Measurements from ENCODE around the gene ITPRIPL1.

ITPRIPL1 gene

GRCh38 chr2:96329456-96329855 is 4.3 kb downstream of the ITPRIPL1 start:
- TF ChIP-seq, protein P1, sequence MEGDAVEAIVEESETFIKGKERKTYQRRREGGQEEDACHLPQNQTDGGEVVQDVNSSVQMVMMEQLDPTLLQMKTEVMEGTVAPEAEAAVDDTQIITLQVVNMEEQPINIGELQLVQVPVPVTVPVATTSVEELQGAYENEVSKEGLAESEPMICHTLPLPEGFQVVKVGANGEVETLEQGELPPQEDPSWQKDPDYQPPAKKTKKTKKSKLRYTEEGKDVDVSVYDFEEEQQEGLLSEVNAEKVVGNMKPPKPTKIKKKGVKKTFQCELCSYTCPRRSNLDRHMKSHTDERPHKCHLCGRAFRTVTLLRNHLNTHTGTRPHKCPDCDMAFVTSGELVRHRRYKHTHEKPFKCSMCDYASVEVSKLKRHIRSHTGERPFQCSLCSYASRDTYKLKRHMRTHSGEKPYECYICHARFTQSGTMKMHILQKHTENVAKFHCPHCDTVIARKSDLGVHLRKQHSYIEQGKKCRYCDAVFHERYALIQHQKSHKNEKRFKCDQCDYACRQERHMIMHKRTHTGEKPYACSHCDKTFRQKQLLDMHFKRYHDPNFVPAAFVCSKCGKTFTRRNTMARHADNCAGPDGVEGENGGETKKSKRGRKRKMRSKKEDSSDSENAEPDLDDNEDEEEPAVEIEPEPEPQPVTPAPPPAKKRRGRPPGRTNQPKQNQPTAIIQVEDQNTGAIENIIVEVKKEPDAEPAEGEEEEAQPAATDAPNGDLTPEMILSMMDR (conservative IDR thresholded peaks at IDR 0.05; ENCODE audit: low read length), result no peak
- H3K4me3 ChIP-seq (ENCODE audit: low read length), result no peak overlapping the region
- DNase-seq (ENCODE audit: low read depth), result peak; percentile 75

DNA sequence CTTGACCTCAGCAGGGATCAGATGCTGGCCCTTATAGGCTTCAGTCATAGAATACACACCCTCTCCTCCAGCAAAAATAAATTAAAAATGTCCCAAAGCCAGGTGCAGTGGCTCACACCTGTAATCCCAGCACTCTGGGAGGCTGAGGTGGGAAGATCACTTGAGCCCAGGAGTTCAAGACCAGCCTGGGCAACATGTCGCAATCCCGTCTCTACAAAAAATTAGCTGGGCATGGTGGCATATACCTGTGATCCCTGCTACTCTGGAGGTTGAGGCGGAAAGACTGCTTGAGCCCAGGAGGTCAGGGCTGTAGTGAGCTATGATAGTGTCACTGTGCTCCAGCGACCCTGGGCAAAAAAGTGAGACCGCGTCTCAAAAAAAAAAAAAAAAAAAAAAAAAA is 4.8 kb downstream of the ITPRIPL1 start:
- no peak overlapping the region for H3K4me3 ChIP-seq (ENCODE audit: low read length)
- TF ChIP-seq, protein P1 (conservative IDR thresholded peaks at IDR 0.05; ENCODE audit: low read length), result no peak

GRCh38 chr2:96330407-96330806 is 5.3 kb downstream of the ITPRIPL1 start:
- DNase-seq (ENCODE audit: low read depth), result peak; percentile 79
- TF ChIP-seq, protein P1 (conservative IDR thresholded peaks at IDR 0.05; ENCODE audit: low read length), result no peak

More for the DNA sequence above, 4.8 kb downstream of the ITPRIPL1 start:
- DNase-seq (ENCODE audit: low read depth), result no peak

GRCh38 chr2:96333708-96334107 is 8.6 kb downstream of the ITPRIPL1 start:
- DNase-seq (ENCODE audit: low read depth), result no peak
- TF ChIP-seq, protein P1 (conservative IDR thresholded peaks at IDR 0.05; ENCODE audit: low read length), result no peak
- H3K4me3 ChIP-seq (ENCODE audit: low read length), result no peak overlapping the region

More at GRCh38 chr2:96330407-96330806, 5.3 kb downstream of the ITPRIPL1 start:
- no peak overlapping the region for H3K4me3 ChIP-seq (ENCODE audit: low read length)

- DNase-seq (ENCODE audit: low read depth), result no peak
- peak overlapping the region; percentile 90 for H3K4me3 ChIP-seq (ENCODE audit: low read length)
- TF ChIP-seq, protein P1 (conservative IDR thresholded peaks at IDR 0.05; ENCODE audit: low read length), result no peak
Observed at GRCh38 chr2:96336104-96336775, 11.1 kb downstream of the ITPRIPL1 start.

- H3K4me3 ChIP-seq (ENCODE audit: low read length), result no peak overlapping the region
- TF ChIP-seq, protein P1 (conservative IDR thresholded peaks at IDR 0.05; ENCODE audit: low read length), result no peak
- DNase-seq (ENCODE audit: low read depth), result no peak
Observed at GRCh38 chr2:96336873-96337272, 11.8 kb downstream of the ITPRIPL1 start.
